PFSK-1 (cell line): ENCODE data around the gene TJAP1.

Experiments used
- FOXP2 ChIP-seq: optimal IDR thresholded peaks from 2 replicates; pipeline ENCODE3; 2011; ENCODE audit warnings: borderline replicate concordance, control low read depth, inconsistent platforms; ENCODE audit not compliant: insufficient read depth; ENCODE audit errors: extremely low read length, extremely low read depth
- POLR2AphosphoS5 ChIP-seq: IDR thresholded peaks from 2 replicates; pipeline ENCODE4 v1.6.1; 2012; ENCODE audit warnings: low read depth, mild to moderate bottlenecking, control low read depth, low read length, moderate library complexity
- REST ChIP-seq, 2 experiments: IDR thresholded peaks; 2 replicates each; pipeline versions ENCODE4 v1.6.1 to v1.8.0; 2011 to 2012; ENCODE audit warnings: low read depth in 2 of 2, low read length in 2 of 2, control low read depth in 1 of 2, inconsistent platforms in 1 of 2, mild to moderate bottlenecking in 1 of 2, moderate library complexity in 1 of 2; ENCODE audit not compliant: insufficient read depth in 1 of 2
- SIN3A ChIP-seq: IDR thresholded peaks from 2 replicates; pipeline ENCODE4 v1.6.1; 2012; ENCODE audit warnings: mild to moderate bottlenecking, low read length, moderate library complexity, borderline replicate concordance; ENCODE audit not compliant: insufficient read depth
- TAF1 ChIP-seq: IDR thresholded peaks from 2 replicates; pipeline ENCODE4 v1.6.1; 2012; ENCODE audit warnings: low read length, control low read depth, borderline replicate concordance; ENCODE audit not compliant: insufficient read depth

TJAP1 gene

GRCh38 chr6:43468240-43468639, 9.1 kb upstream of the TJAP1 start:
- TF ChIP-seq POLR2AphosphoS5 (no peak), SIN3A (no peak), REST (IDR thresholded peaks at IDR 0.05; ENCODE audit: insufficient read depth in 1 of 2, low read depth in 2 of 2, low read length in 2 of 2) (no peak), TAF1 (no peak), FOXP2 (no peak)

GRCh38 chr6:43468748-43469681, 8.4 kb upstream of the TJAP1 start:
- no peak for TF ChIP-seq REST (IDR thresholded peaks at IDR 0.05; ENCODE audit: insufficient read depth in 1 of 2, low read depth in 2 of 2, low read length in 2 of 2)
- no peak for TF ChIP-seq TAF1
- TF ChIP-seq SIN3A, result no peak
- no peak for TF ChIP-seq FOXP2
- TF ChIP-seq POLR2AphosphoS5, result no peak

- TF ChIP-seq FOXP2 (no peak), TAF1 (no peak), POLR2AphosphoS5 (no peak), REST (IDR thresholded peaks at IDR 0.05; ENCODE audit: insufficient read depth in 1 of 2, low read depth in 2 of 2, low read length in 2 of 2) (no peak), SIN3A (no peak)
These were observed 7.4 kb upstream of the TJAP1 start for GRCh38 chr6:43469947-43470346.

GRCh38 chr6:43471399-43471798, 6.0 kb upstream of the TJAP1 start:
- TF ChIP-seq SIN3A (no peak), TAF1 (no peak), POLR2AphosphoS5 (no peak), REST (IDR thresholded peaks at IDR 0.05; ENCODE audit: insufficient read depth in 1 of 2, low read depth in 2 of 2, low read length in 2 of 2) (no peak), FOXP2 (no peak)
